ENCODE results near the gene CLASRP. TPM values are rescaled to one million over a fixed set of nuclear protein-coding genes. Genes with fewer than 3 reads are reported as not detected.
A peak's percentile ranks its signal among the peaks of the same experiment; 100 is the strongest.

CLASRP gene
- total and polyA plus RNA-seq, 2 experiments from 2014 or later = 41.7 to 149 TPM

- Histone ChIP-seq H3K4me3 (no peak overlapping the region), H3K27ac (no peak overlapping the region)
These were observed 8.4 kb downstream of the CLASRP start for GRCh38 chr19:45047188-45047797.

DNA sequence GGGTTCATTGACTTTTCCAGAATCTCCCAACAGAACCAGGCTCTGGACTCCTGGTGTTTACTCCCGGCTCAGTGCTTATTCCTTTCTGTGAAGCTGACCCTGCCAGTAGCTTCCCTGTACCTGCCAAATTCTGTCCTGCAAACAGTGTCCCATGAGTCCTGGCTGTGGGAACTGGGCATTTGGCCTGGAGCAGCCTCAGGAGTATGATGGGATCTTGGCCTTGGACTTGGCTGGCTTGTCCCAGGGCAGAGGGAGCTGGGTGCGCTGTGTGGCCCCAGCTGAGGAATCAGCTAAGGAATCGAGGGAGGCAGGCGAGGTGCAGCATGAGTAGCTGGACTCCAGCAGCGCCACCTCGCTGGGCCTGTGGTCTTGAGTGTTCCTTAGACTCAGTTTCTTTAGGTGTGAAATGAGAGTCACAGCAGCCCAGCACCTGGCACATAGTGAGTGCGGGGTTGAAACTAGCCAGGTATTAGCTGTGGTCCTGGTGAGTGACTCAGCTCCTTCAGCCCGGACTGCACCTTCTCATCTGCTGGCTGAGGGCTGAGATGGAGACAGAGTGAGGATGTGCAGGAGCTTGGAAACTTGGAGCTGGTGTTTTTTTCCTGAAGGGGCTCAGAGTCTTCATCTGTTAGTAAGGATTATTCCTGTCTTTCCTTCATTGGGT, 10.4 kb downstream of the CLASRP start:
- H3K27ac ChIP-seq = peak overlapping the region; percentile 65
- no peaks in the 10 kb centered on the region for H3K4me1 ChIP-seq (ENCODE audit: low read depth)
- TF ChIP-seq CTCF (IDR thresholded peaks at IDR 0.05; ENCODE audit: low read depth, low read length) = no peak
- H3K36me3 ChIP-seq = peaks cover 19% of the 10 kb centered on the region
- no peaks in the 10 kb centered on the region for H3K27me3 ChIP-seq
- no peaks in the 10 kb centered on the region for H3K9me3 ChIP-seq (ENCODE audit: low read depth)
- no peak for DNase-seq (ENCODE audit: low read depth in 1 of 2, low spot score in 1 of 2)
- no peak overlapping the region for H3K4me3 ChIP-seq

More at GRCh38 chr19:45047188-45047797, 8.4 kb downstream of the CLASRP start:
- H3K27me3 ChIP-seq = no peaks in the 10 kb centered on the region
- DNase-seq (ENCODE audit: low read depth in 1 of 2, low spot score in 1 of 2) = no peak
- H3K4me1 ChIP-seq (ENCODE audit: low read depth) = no peaks in the 10 kb centered on the region
- peaks cover 22% of the 10 kb centered on the region for H3K36me3 ChIP-seq
- H3K9me3 ChIP-seq (ENCODE audit: low read depth) = no peaks in the 10 kb centered on the region
- TF ChIP-seq CTCF (IDR thresholded peaks at IDR 0.05; ENCODE audit: low read depth, low read length) = no peak

GRCh38 chr19:45050036-45050435, 11.2 kb downstream of the CLASRP start:
- no peak for DNase-seq (ENCODE audit: low read depth in 1 of 2, low spot score in 1 of 2)
- Histone ChIP-seq H3K27me3 (no peaks in the 10 kb centered on the region), H3K4me3 (no peak overlapping the region), H3K4me1 (ENCODE audit: low read depth) (no peaks in the 10 kb centered on the region), H3K27ac (peak overlapping the region; percentile 65), H3K36me3 (peaks cover 15% of the 10 kb centered on the region), H3K9me3 (ENCODE audit: low read depth) (no peaks in the 10 kb centered on the region)
- TF ChIP-seq CTCF (IDR thresholded peaks at IDR 0.05; ENCODE audit: low read depth, low read length) = no peak

DNA sequence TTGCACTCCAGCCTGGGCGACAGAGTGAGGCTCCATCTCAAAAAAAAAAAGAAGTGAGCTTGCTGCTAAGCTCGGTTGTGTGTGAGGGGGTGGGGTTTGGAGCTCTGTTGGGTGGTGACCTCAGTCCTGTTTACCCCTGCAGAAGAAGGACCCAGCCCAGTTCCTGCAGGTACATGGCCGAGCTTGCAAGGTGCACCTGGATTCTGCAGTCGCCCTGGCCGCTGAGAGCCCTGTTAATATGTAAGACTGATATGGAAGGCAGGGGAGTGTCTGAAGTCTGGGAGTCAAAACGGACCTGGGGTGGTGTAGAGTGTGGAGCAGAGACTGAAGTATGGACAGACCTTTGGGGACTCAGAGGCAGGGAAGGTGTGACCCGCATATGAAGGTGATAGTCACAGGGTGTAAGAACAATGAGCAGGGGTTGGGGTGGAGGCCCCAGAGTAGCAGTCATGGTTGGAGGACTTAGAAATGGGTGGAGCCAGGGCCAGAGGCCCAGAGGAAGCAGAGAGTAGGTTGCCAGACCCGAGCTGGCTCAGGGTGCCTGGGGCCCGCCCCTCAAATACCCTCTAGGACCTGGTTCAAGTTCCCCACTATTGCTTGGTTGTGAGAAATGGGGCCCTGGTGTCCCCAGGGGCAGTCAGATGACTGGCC, 13.2 kb downstream of the CLASRP start:
- no peaks in the 10 kb centered on the region for H3K9me3 ChIP-seq (ENCODE audit: low read depth)
- H3K27ac ChIP-seq = no peak overlapping the region
- H3K4me1 ChIP-seq (ENCODE audit: low read depth) = no peaks in the 10 kb centered on the region
- no peaks in the 10 kb centered on the region for H3K27me3 ChIP-seq
- H3K4me3 ChIP-seq = no peak overlapping the region
- no peak for TF ChIP-seq CTCF (IDR thresholded peaks at IDR 0.05; ENCODE audit: low read depth, low read length)
- DNase-seq (ENCODE audit: low read depth in 1 of 2, low spot score in 1 of 2) = no peak
- peaks cover 16% of the 10 kb centered on the region for H3K36me3 ChIP-seq

DNA sequence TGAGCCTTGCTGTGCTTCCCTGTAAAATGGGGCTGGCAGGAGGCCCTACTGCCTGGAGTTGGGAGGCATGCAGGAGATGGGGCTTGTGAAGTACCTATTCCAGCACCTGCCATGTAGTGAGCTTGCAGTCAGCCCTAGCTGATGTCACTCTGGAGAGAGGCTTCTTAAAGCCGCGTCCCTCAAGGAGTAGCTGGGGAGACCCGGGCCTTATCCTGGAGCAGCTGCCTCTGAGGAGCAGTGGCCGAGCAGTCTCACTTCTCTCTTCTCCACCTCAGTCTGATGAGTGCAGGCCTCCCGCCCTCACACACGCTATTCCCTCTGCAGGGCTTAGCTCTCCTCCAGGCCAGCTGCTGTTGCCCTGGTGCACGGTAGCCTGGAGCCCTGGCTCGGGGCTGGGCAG, 18.0 kb downstream of the CLASRP start:
- Histone ChIP-seq H3K4me3 (no peak overlapping the region), H3K27ac (no peak overlapping the region), H3K9me3 (ENCODE audit: low read depth) (no peaks in the 10 kb centered on the region), H3K27me3 (no peaks in the 10 kb centered on the region), H3K36me3 (peaks cover 47% of the 10 kb centered on the region), H3K4me1 (ENCODE audit: low read depth) (no peaks in the 10 kb centered on the region)
- no peak for TF ChIP-seq CTCF (IDR thresholded peaks at IDR 0.05; ENCODE audit: low read depth, low read length)
- DNase-seq (ENCODE audit: low read depth in 1 of 2, low spot score in 1 of 2) = no peak
